ENCODE results near the gene ATG5. TPM values are rescaled to one million over a fixed set of nuclear protein-coding genes. Genes with fewer than 3 reads are reported as not detected.

Gene ATG5
- total RNA-seq, 4 donors from 2014 or later = 14.6 to 34.9 (median 25.3) TPM

- intact Hi-C loops (cut with DNase I) = no loop called here
- no peak for DNase-seq
- Histone ChIP-seq H3K27ac (no peak overlapping the region), H3K4me3 (no peak overlapping the region), H3K36me3 (no peaks in the 10 kb centered on the region), H3K4me1 (peaks cover 0 to 20% (median 0%) of the 10 kb centered on the region in 3 donors), H3K9me3 (no peaks in the 10 kb centered on the region), H3K27me3 (no peaks in the 10 kb centered on the region)
- 49 to 52% methylated on average over 4 of the region's 4 CpGs for WGBS, 2 donors
- TF ChIP-seq, protein P1, sequence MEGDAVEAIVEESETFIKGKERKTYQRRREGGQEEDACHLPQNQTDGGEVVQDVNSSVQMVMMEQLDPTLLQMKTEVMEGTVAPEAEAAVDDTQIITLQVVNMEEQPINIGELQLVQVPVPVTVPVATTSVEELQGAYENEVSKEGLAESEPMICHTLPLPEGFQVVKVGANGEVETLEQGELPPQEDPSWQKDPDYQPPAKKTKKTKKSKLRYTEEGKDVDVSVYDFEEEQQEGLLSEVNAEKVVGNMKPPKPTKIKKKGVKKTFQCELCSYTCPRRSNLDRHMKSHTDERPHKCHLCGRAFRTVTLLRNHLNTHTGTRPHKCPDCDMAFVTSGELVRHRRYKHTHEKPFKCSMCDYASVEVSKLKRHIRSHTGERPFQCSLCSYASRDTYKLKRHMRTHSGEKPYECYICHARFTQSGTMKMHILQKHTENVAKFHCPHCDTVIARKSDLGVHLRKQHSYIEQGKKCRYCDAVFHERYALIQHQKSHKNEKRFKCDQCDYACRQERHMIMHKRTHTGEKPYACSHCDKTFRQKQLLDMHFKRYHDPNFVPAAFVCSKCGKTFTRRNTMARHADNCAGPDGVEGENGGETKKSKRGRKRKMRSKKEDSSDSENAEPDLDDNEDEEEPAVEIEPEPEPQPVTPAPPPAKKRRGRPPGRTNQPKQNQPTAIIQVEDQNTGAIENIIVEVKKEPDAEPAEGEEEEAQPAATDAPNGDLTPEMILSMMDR (IDR thresholded peaks at IDR 0.05) = no peak
- no peak for TF ChIP-seq POLR2A (IDR thresholded peaks at IDR 0.05)
These were observed 132.7 kb downstream of the ATG5 start for GRCh38 chr6:106192824-106193223.

DNA sequence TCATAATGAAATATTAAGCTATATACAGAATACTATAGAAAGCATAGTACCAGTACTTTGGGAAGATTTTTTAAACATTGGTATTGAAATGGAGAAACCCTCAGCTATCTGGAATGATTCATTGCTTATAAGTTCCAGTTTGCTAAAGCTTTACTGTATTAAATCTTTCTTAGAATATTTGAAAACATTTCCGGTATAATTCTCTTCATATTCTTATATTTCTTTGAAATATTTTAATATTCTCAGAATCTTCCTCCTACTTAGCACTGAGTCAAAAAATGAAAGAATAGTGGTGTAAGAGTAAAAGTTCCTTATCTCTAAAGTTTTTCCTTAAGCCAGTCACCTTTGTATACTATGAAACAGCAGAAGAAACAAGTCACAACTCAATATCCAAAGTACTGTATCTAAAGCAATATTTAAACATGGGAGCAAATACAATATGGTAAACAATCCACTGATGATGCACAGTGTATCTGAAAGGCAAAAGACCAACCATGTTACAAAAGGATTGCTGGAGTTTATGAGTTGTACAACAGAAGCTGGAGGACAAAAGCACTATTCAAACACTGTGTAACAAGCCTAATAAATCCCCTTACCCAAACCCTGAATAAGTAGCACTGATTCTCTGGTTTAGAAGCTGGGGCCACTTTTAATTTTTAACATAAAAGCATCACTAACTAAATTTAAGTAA is 137.3 kb downstream of the ATG5 start:
- WGBS, 2 donors = 74 to 88% methylated on average over 1 of the region's 1 CpG
- no peak for TF ChIP-seq POLR2A (IDR thresholded peaks at IDR 0.05)
- TF ChIP-seq, protein P1 (IDR thresholded peaks at IDR 0.05) = no peak

GRCh38 chr6:106187424-106187982 is 138.1 kb downstream of the ATG5 start:
- H3K9me3 ChIP-seq = no peaks in the 10 kb centered on the region
- intact Hi-C loops (cut with DNase I) = no loop called here
- peaks cover 0 to 9% (median 0%) of the 10 kb centered on the region in 3 donors for H3K36me3 ChIP-seq
- TF ChIP-seq, protein P1 (IDR thresholded peaks at IDR 0.05) = no peak
- TF ChIP-seq POLR2A (IDR thresholded peaks at IDR 0.05) = no peak
- H3K27ac ChIP-seq = no peak overlapping the region
- H3K4me3 ChIP-seq = no peak overlapping the region
- 63 to 82% methylated on average over 1 of the region's 1 CpG for WGBS, 2 donors
- H3K27me3 ChIP-seq = no peaks in the 10 kb centered on the region
- DNase-seq = no peak
- H3K4me1 ChIP-seq = peaks cover 0 to 14% (median 2%) of the 10 kb centered on the region in 3 donors

More for the DNA sequence above, 137.3 kb downstream of the ATG5 start:
- no peak for DNase-seq
- intact Hi-C loops (cut with DNase I) = no loop called here
- Histone ChIP-seq H3K27ac (no peak overlapping the region), H3K27me3 (no peaks in the 10 kb centered on the region), H3K4me1 (peaks cover 0 to 12% (median 0%) of the 10 kb centered on the region in 3 donors), H3K4me3 (no peak overlapping the region), H3K9me3 (no peaks in the 10 kb centered on the region), H3K36me3 (peaks cover 0 to 9% (median 0%) of the 10 kb centered on the region in 3 donors)

DNA sequence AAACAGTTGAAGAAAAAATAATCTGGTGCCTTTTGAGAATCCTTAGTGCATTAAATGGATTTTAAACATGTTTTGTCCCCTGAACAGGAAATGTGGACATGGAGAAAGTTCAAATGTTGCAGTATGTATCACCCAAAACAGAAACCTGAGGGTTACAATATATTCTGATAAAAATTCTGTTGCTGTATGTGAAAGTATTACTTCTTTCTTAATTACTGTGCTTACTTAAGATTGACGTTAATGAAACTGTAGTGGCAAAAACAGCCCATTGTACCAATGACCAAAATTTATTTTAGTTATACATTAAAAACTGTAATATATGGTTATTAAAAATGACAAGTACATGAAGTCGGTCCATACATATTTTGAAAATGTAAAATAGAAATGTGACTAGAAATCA is 138.8 kb downstream of the ATG5 start:
- intact Hi-C loops (cut with DNase I) = no loop called here
- Histone ChIP-seq H3K9me3 (no peaks in the 10 kb centered on the region), H3K4me1 (peaks cover 0 to 21% (median 4%) of the 10 kb centered on the region in 3 donors), H3K4me3 (no peak overlapping the region), H3K36me3 (peaks cover 0 to 9% (median 0%) of the 10 kb centered on the region in 3 donors), H3K27me3 (no peaks in the 10 kb centered on the region), H3K27ac (no peak overlapping the region)
- no peak for TF ChIP-seq POLR2A (IDR thresholded peaks at IDR 0.05)
- TF ChIP-seq, protein P1 (IDR thresholded peaks at IDR 0.05) = no peak
- WGBS, 2 donors = 76 to 86% methylated on average over 2 of the region's 2 CpGs
- DNase-seq = no peak

- Histone ChIP-seq H3K27me3 (no peaks in the 10 kb centered on the region), H3K36me3 (peaks cover 0 to 9% (median 0%) of the 10 kb centered on the region in 3 donors), H3K27ac (no peak overlapping the region), H3K4me1 (peaks cover 0 to 26% (median 4%) of the 10 kb centered on the region in 3 donors), H3K4me3 (no peak overlapping the region), H3K9me3 (no peaks in the 10 kb centered on the region)
- TF ChIP-seq, protein P1 (IDR thresholded peaks at IDR 0.05) = no peak
- no peak for TF ChIP-seq POLR2A (IDR thresholded peaks at IDR 0.05)
- DNase-seq = no peak
- intact Hi-C loops (cut with DNase I) = no loop called here
- WGBS, 2 donors = 83 to 93% methylated on average over 3 of the region's 3 CpGs
These were observed 139.4 kb downstream of the ATG5 start for GRCh38 chr6:106186172-106186571.

All from esophagus squamous epithelium (tissue), 5 donors.